SJSA1 (cell line): ENCODE measurements around the gene CKS1B. TPM values are rescaled to one million over a fixed set of nuclear protein-coding genes. Genes with fewer than 3 reads are reported as not detected.
"Not testable (repeated sequence)": the region's sequence is repeated elsewhere in the genome, so short reads cannot be mapped to it uniquely, and the experiment has no call there.

ENCODE experiments used
- DNase-seq, 2 experiments: peaks; one replicate each; pipeline ENCODE4 v3.0.0-alpha.2; 2015 to 2020; ENCODE audit warnings: low spot score in 2 of 2, low read depth in 1 of 2
- H3K27ac ChIP-seq: fragments of 250-450 bp; sonication (Bioruptor Pico); 2 replicates; pipeline ENCODE4 v1.5.1; 2020; ENCODE audit warnings: mild to moderate bottlenecking, moderate library complexity
- H3K27me3 ChIP-seq: fragments of 250-450 bp; sonication (Bioruptor Pico); replicated peaks from 2 replicates; pipeline ENCODE4 v1.5.1; 2020; ENCODE audit warnings: mild to moderate bottlenecking, moderate library complexity
- H3K36me3 ChIP-seq: fragments of 250-450 bp; sonication (Bioruptor Pico); 2 replicates; pipeline ENCODE4 v1.5.1; 2020; ENCODE audit warnings: mild to moderate bottlenecking
- H3K4me1 ChIP-seq: fragments of 250-450 bp; sonication (Bioruptor Pico); replicated peaks from 2 replicates; pipeline ENCODE4 v1.6.1; 2021; ENCODE audit warnings: mild to moderate bottlenecking
- H3K4me3 ChIP-seq: fragments of 250-450 bp; sonication (Bioruptor Pico); 2 replicates; pipeline ENCODE4 v1.5.1; 2020; ENCODE audit warnings: mild to moderate bottlenecking
- H3K9me3 ChIP-seq: fragments of 250-450 bp; sonication (Bioruptor Pico); replicated peaks from 2 replicates; pipeline ENCODE4 v1.5.1; 2020; ENCODE audit warnings: mild to moderate bottlenecking
- total RNA-seq: library from RNA; depleted of rRNA; stranded (reverse); fragments of >200 nt; shearing (Covaris generic); gene quantifications from 2 replicates; pipeline ENCODE4 v1.2.3, GENCODE V29; 2014

The CKS1B gene
- total RNA-seq, 1 experiment from 2014 or later, result 290 TPM

DNA sequence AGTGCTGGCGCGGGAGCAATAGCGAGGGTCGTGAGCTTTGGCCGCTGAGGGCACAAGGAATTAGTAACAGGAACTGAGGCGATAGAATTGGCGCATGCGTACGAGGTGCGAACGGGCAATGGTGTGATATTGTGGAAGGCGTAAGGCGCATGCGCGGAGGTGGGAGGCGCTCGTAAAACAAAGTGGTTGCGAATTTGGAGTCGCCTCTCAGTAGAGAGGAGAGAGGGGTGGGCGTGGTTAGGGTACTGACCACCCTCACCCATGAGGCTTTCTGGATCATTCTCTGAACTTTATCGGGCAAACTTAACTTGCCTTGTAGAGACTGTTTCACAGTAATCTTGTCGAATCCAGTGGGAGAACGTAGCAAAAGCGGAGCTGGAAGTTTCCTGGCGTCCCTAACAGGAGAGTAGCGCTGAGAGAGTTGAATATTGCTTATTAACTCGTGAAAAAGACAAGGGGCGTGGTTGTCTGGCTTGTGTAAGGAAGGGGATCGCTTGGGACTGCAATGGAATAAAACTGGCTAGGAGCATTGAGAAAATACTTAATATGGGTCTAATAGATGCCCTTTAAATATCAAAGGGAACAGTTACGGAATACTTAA is 427 bp downstream of the CKS1B start:
- H3K27ac ChIP-seq, result peak overlapping the region; percentile 97
- H3K4me3 ChIP-seq, result peak overlapping the region; percentile 53
- peak; percentile 96 to 99 for DNase-seq
- H3K4me1 ChIP-seq, result peaks cover 41% of the 10 kb centered on the region
- H3K9me3 ChIP-seq, result no peaks in the 10 kb centered on the region
- peaks cover 51% of the 10 kb centered on the region for H3K36me3 ChIP-seq
- no peaks in the 10 kb centered on the region for H3K27me3 ChIP-seq

- Histone ChIP-seq H3K9me3 (no peaks in the 10 kb centered on the region), H3K4me1 (peaks cover 34% of the 10 kb centered on the region), H3K36me3 (peaks cover 50% of the 10 kb centered on the region), H3K27me3 (no peaks in the 10 kb centered on the region), H3K4me3 (peak overlapping the region; percentile 53), H3K27ac (peak overlapping the region; percentile 97)
- peak; percentile 61 to 70 for DNase-seq
Observed at GRCh38 chr1:154975409-154976059, 1.1 kb downstream of the CKS1B start.

DNA sequence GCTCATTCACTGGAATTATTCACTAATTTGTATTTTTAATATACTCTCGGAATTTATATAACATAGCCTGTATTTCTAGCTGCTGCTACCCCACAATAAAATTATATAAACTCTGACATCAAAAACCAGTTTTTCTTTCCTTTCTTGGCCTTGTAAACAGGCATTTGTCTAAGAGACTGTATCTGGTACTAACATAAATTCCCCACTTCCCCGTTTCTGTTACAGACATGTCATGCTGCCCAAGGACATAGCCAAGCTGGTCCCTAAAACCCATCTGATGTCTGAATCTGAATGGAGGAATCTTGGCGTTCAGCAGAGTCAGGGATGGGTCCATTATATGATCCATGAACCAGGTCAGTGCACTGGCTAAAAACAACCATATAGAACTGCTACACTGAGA is 3.3 kb downstream of the CKS1B start:
- H3K27ac ChIP-seq, DNase-seq, H3K9me3 ChIP-seq, H3K27me3 ChIP-seq, H3K4me3 ChIP-seq: not testable (repeated sequence)
- Histone ChIP-seq H3K36me3 (peaks cover 54% of the 10 kb centered on the region), H3K4me1 (peaks cover 20% of the 10 kb centered on the region)

- H3K36me3 ChIP-seq, result peaks cover 54% of the 10 kb centered on the region
- H3K27ac ChIP-seq, result no peak overlapping the region
- peaks cover 16% of the 10 kb centered on the region for H3K4me1 ChIP-seq
- no peak for DNase-seq
- H3K4me3 ChIP-seq, result no peak overlapping the region
- H3K27me3 ChIP-seq, result no peaks in the 10 kb centered on the region
- no peaks in the 10 kb centered on the region for H3K9me3 ChIP-seq
Observed at GRCh38 chr1:154978360-154978759, 3.9 kb downstream of the CKS1B start.

GRCh38 chr1:154982341-154982740 is 7.9 kb downstream of the CKS1B start:
- Histone ChIP-seq H3K27me3 (no peaks in the 10 kb centered on the region), H3K4me3 (peak overlapping the region; percentile 50), H3K27ac (no peak overlapping the region; the same call in 1 of the 2 replicates), H3K36me3 (peaks cover 43% of the 10 kb centered on the region), H3K4me1 (peaks cover 14% of the 10 kb centered on the region), H3K9me3 (no peaks in the 10 kb centered on the region)
- DNase-seq, result no peak

- Histone ChIP-seq H3K4me3 (peak within 1 kb of the TSS; percentile 50), H3K27me3 (no peaks in the 10 kb centered on the region), H3K36me3 (peaks cover 43% of the 10 kb centered on the region), H3K4me1 (peaks cover 14% of the 10 kb centered on the region), H3K9me3 (no peaks in the 10 kb centered on the region), H3K27ac (no peak within 1 kb of the TSS; the same call in 1 of the 2 replicates)
- DNase-seq, result peak; percentile 97 to 99
Observed at GRCh38 chr1:154982897-154983648, 8.6 kb downstream of the CKS1B start, which contains the start of gene FLAD1. Gene FLAD1 (plus strand): TSS chr1:154983344. CDS start chr1:154983695, 351 bp downstream.

DNA sequence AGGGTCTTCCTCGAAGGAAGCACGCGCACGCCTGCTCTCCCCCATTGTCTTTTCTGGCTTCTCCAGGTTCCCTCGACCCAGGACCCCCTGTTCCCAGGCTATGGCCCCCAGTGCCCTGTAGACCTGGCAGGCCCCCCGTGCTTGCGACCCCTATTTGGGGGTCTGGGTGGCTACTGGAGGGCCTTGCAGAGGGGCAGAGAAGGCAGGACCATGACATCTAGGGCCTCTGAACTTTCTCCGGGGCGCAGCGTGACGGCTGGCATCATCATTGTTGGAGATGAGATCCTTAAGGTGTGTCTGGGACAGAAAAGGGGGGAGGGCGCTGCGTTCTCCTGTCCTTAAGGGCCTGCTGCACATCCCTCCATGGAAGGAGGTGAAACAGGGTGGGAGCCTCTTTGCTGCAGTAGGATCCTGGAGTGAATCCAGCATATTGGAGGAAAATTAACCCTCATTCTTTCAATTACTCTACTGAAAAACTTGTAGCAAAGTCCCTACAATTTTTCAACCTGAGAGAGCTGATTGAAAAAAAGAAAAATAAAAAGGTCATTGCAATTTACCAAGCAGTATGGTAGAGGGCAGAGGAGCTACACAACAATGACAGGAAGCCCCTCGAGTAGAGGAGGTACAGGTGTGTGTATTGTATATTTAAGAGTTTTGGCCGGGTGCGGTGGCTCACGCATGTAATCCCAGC is 9.4 kb downstream of the CKS1B start:
- peaks cover 14% of the 10 kb centered on the region for H3K4me1 ChIP-seq
- peak overlapping the region; percentile 50 for H3K4me3 ChIP-seq
- no peaks in the 10 kb centered on the region for H3K27me3 ChIP-seq
- H3K36me3 ChIP-seq, result peaks cover 46% of the 10 kb centered on the region
- no peak for DNase-seq
- no peaks in the 10 kb centered on the region for H3K9me3 ChIP-seq
- no peak overlapping the region for H3K27ac ChIP-seq

GRCh38 chr1:154986736-154987135 is 12.3 kb downstream of the CKS1B start:
- not testable (repeated sequence) for H3K27ac ChIP-seq, DNase-seq, H3K4me3 ChIP-seq, H3K9me3 ChIP-seq, H3K27me3 ChIP-seq
- Histone ChIP-seq H3K4me1 (peaks cover 14% of the 10 kb centered on the region), H3K36me3 (peaks cover 48% of the 10 kb centered on the region)

- Histone ChIP-seq H3K27ac (no peak overlapping the region), H3K36me3 (peaks cover 48% of the 10 kb centered on the region), H3K9me3 (no peaks in the 10 kb centered on the region), H3K27me3 (no peaks in the 10 kb centered on the region), H3K4me1 (peaks cover 13% of the 10 kb centered on the region), H3K4me3 (no peak overlapping the region)
- no peak for DNase-seq
Observed at GRCh38 chr1:154987326-154987725, 12.8 kb downstream of the CKS1B start.

DNA sequence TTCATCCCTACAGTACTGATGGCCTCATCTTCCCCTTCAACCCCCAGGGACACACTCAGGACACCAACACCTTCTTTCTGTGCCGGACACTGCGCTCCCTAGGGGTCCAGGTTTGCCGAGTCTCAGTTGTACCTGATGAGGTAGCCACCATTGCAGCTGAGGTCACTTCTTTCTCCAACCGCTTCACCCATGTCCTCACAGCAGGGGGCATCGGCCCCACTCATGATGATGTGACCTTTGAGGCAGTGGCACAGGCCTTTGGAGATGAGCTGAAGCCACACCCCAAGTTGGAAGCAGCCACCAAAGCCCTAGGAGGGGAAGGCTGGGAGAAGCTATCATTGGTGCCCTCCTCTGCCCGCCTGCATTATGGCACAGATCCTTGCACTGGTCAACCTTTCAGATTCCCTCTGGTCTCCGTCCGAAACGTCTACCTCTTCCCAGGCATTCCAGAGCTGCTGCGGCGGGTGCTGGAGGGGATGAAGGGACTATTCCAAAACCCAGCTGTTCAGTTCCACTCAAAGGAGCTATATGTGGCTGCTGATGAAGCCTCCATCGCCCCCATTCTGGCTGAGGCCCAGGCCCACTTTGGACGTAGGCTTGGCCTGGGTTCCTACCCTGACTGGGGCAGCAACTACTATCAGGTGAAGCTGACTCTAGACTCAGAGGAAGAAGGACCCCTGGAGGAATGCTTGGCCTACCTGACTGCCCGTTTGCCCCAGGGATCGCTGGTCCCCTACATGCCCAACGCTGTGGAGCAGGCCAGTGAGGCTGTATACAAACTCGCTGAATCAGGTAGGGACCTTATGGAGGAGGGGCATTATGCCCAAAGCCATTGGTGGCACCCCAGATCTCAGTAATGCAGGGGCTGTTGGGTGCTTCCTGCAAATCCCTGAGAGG is 13.8 kb downstream of the CKS1B start:
- no peak for DNase-seq
- Histone ChIP-seq H3K4me3 (no peak overlapping the region), H3K36me3 (peaks cover 45% of the 10 kb centered on the region), H3K27me3 (no peaks in the 10 kb centered on the region), H3K27ac (no peak overlapping the region), H3K9me3 (no peaks in the 10 kb centered on the region), H3K4me1 (peaks cover 13% of the 10 kb centered on the region)

- H3K27me3 ChIP-seq, result no peaks in the 10 kb centered on the region
- peaks cover 45% of the 10 kb centered on the region for H3K36me3 ChIP-seq
- no peak for DNase-seq
- H3K9me3 ChIP-seq, result no peaks in the 10 kb centered on the region
- H3K4me1 ChIP-seq, result peaks cover 11% of the 10 kb centered on the region
- no peak overlapping the region for H3K27ac ChIP-seq
- H3K4me3 ChIP-seq, result no peak overlapping the region
Observed at GRCh38 chr1:154989195-154989860, 14.8 kb downstream of the CKS1B start.

DNA sequence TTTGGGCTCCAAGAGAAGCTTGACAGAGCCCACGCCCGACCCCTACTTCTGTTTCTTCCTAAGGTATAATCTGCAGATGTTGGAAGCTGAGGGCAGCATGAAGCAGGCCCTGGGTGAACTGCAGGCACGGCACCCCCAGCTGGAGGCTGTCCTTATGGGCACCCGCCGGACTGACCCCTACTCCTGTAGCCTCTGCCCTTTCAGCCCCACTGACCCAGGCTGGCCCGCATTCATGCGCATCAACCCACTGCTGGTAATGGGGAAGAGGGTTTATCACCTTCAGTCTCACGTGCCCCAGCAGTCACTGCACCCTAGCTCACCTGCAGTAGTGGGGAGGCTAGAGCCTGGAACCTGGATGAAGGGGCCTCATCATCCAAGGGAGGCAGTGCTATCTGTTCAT is 15.8 kb downstream of the CKS1B start:
- Histone ChIP-seq H3K9me3 (no peaks in the 10 kb centered on the region), H3K27ac (no peak overlapping the region), H3K4me1 (peaks cover 11% of the 10 kb centered on the region), H3K27me3 (no peaks in the 10 kb centered on the region), H3K4me3 (no peak overlapping the region), H3K36me3 (peaks cover 45% of the 10 kb centered on the region)
- DNase-seq, result no peak
